SU-DHL-6 (cell line): ENCODE measurements around the gene RELL1.

Source experiments
- H2AFZ ChIP-seq: fragments of 200-600 bp; sonication (generic); 2 replicates; pipeline ENCODE4 v1.6.1; 2014; ENCODE audit warnings: low read depth, mild to moderate bottlenecking, moderate library complexity, mixed read lengths, antibody characterized with exemption, low read length; ENCODE audit not compliant: severe bottlenecking
- H3F3A ChIP-seq: fragments of 200-600 bp; shearing (Covaris generic); 2 replicates; pipeline ENCODE4 v1.6.0; 2016; ENCODE audit warnings: antibody characterized with exemption, mild to moderate bottlenecking; ENCODE audit not compliant: insufficient read depth
- H3K27ac ChIP-seq: fragments of 200-600 bp; sonication (generic); 2 replicates; pipeline ENCODE4 v1.5.1; 2016; ENCODE audit warnings: low read depth, mild to moderate bottlenecking, low read length, moderate library complexity, mixed read lengths
- H3K27me3 ChIP-seq: fragments of 200-600 bp; sonication (generic), shearing (Covaris generic); 2 replicates; pipeline ENCODE4 v1.6.0; 2014; ENCODE audit warnings: mild to moderate bottlenecking, low read length
- H3K36me3 ChIP-seq: fragments of 200-600 bp; sonication (generic); 2 replicates; pipeline ENCODE4 v1.6.1; 2014; ENCODE audit warnings: mild to moderate bottlenecking, low read length, mixed read lengths
- H3K4me2 ChIP-seq: fragments of 300-600, 200-600 bp; shearing (Covaris generic), sonication (generic); 2 replicates; pipeline ENCODE4 v1.6.0; 2014; ENCODE audit warnings: low read length, low read depth, mild to moderate bottlenecking; ENCODE audit not compliant: poor library complexity, severe bottlenecking
- H3K4me3 ChIP-seq: fragments of 200-600 bp; sonication (generic); 2 replicates; pipeline ENCODE4 v1.5.1; 2014; ENCODE audit warnings: antibody characterized with exemption, low read length, mild to moderate bottlenecking, mixed read lengths; ENCODE audit not compliant: insufficient read depth, poor library complexity, severe bottlenecking
- H3K79me2 ChIP-seq: fragments of 200-600 bp; sonication (generic); 2 replicates; pipeline ENCODE4 v1.6.1; 2014; ENCODE audit warnings: mild to moderate bottlenecking, low read length, moderate library complexity; ENCODE audit not compliant: insufficient read depth
- H3K9ac ChIP-seq: fragments of 200-600 bp; sonication (generic); 2 replicates; pipeline ENCODE4 v1.7.0; 2014; ENCODE audit warnings: mild to moderate bottlenecking, low read length
- H3K9me2 ChIP-seq: fragments of 200-600 bp; sonication (generic); replicated peaks from 2 replicates; pipeline ENCODE4 v1.6.1; 2014; ENCODE audit warnings: low read length; ENCODE audit not compliant: insufficient read depth
- H3K9me3 ChIP-seq: fragments of 200-600 bp; sonication (generic); 2 replicates; pipeline ENCODE4 v1.6.1; 2014; ENCODE audit warnings: low read length, mixed read lengths; ENCODE audit not compliant: insufficient read depth
- H4K20me1 ChIP-seq: fragments of 200-600 bp; sonication (generic); 2 replicates; pipeline ENCODE4 v1.6.1; 2014; ENCODE audit warnings: low read depth, mild to moderate bottlenecking, antibody characterized with exemption, low read length, moderate library complexity, mixed read lengths
- CTCF ChIP-seq: fragments of 200-600 bp; sonication (generic); IDR thresholded peaks from one replicate; pipeline ENCODE4 v1.5.1; 2017; ENCODE audit warnings: antibody characterized with exemption, mild to moderate bottlenecking, low read length, moderate library complexity; ENCODE audit not compliant: insufficient read depth, poor library complexity, severe bottlenecking
- EZH2phosphoT487 ChIP-seq: fragments of 200-600 bp; sonication (generic), shearing (Covaris generic); conservative IDR thresholded peaks from 2 replicates; pipeline ENCODE4 v1.6.1; 2018; ENCODE audit warnings: mild to moderate bottlenecking, antibody characterized with exemption, low read length, moderate library complexity, mixed read lengths

The RELL1 gene

GRCh38 chr4:37641886-37642849, 44.0 kb downstream of the RELL1 start:
- H3K4me2 ChIP-seq, result no peak overlapping the region
- H3K4me3 ChIP-seq, result no peak overlapping the region
- H3K36me3 ChIP-seq, result no peaks in the 10 kb centered on the region
- H2AFZ ChIP-seq, result no peak overlapping the region
- no peaks in the 10 kb centered on the region for H3F3A ChIP-seq
- no peak overlapping the region for H3K9ac ChIP-seq
- H3K27ac ChIP-seq, result no peak overlapping the region
- H3K27me3 ChIP-seq, result no peaks in the 10 kb centered on the region
- H3K9me2 ChIP-seq, result no peaks in the 10 kb centered on the region
- no peaks in the 10 kb centered on the region for H3K79me2 ChIP-seq
- H3K9me3 ChIP-seq, result no peaks in the 10 kb centered on the region
- no peaks in the 10 kb centered on the region for H4K20me1 ChIP-seq
- no peak for TF ChIP-seq CTCF
- no peak for TF ChIP-seq EZH2phosphoT487

- H3K4me2 ChIP-seq, result no peak overlapping the region
- H3K9me3 ChIP-seq, result no peaks in the 10 kb centered on the region
- H3K9ac ChIP-seq, result no peak overlapping the region
- H2AFZ ChIP-seq, result no peak overlapping the region
- H3K27ac ChIP-seq, result no peak overlapping the region
- H3K4me3 ChIP-seq, result no peak overlapping the region
- no peaks in the 10 kb centered on the region for H3K79me2 ChIP-seq
- no peaks in the 10 kb centered on the region for H3K9me2 ChIP-seq
- no peaks in the 10 kb centered on the region for H3K36me3 ChIP-seq
- no peaks in the 10 kb centered on the region for H3K27me3 ChIP-seq
- no peaks in the 10 kb centered on the region for H4K20me1 ChIP-seq
- no peaks in the 10 kb centered on the region for H3F3A ChIP-seq
- TF ChIP-seq CTCF (no peak), EZH2phosphoT487 (no peak)
Observed at GRCh38 chr4:37641352-37641751, 44.8 kb downstream of the RELL1 start.

GRCh38 chr4:37639551-37640285, 46.5 kb downstream of the RELL1 start:
- H3K4me3 ChIP-seq, result no peak overlapping the region
- no peaks in the 10 kb centered on the region for H3K9me3 ChIP-seq
- no peak overlapping the region for H3K9ac ChIP-seq
- no peaks in the 10 kb centered on the region for H4K20me1 ChIP-seq
- H3F3A ChIP-seq, result no peaks in the 10 kb centered on the region
- TF ChIP-seq EZH2phosphoT487, result no peak
- TF ChIP-seq CTCF, result no peak
- H3K4me2 ChIP-seq, result no peak overlapping the region
- no peaks in the 10 kb centered on the region for H3K9me2 ChIP-seq
- H3K27ac ChIP-seq, result no peak overlapping the region
- H3K36me3 ChIP-seq, result no peaks in the 10 kb centered on the region
- H3K79me2 ChIP-seq, result no peaks in the 10 kb centered on the region
- H3K27me3 ChIP-seq, result no peaks in the 10 kb centered on the region
- no peak overlapping the region for H2AFZ ChIP-seq
